ENCODE data around the gene CCR5. TPM values are rescaled to one million over a fixed set of nuclear protein-coding genes. Genes with fewer than 3 reads are reported as not detected.

Gene CCR5
- total and polyA plus RNA-seq, 9 of the 15 experiments (the other 6 are each of a cell fraction or from before 2014, with no cell fraction given) = not detected

- TF ChIP-seq USF2 (CRISPR knock-in tag; IDR thresholded peaks at IDR 0.05) (no peak), MITF (IDR thresholded peaks at IDR 0.05) (no peak), STAT5B (CRISPR knock-in tag; IDR thresholded peaks at IDR 0.05) (no peak), ARID2 (IDR thresholded peaks at IDR 0.05) (no peak), EP300 (IDR thresholded peaks at IDR 0.05; ENCODE audit: low read length) (no peak), ATF7 (IDR thresholded peaks at IDR 0.05) (no peak), CEBPG (CRISPR knock-in tag; IDR thresholded peaks at IDR 0.05) (no peak), CEBPG (tag; conservative IDR thresholded peaks at IDR 0.05 in 1 of 2, IDR thresholded peaks at IDR 0.05 in 1 of 2) (peak in 1 of 2 experiments; percentile 41; a peak in 1 of 4 replicates), NFATC3 (IDR thresholded peaks at IDR 0.05) (no peak), ZHX1 (conservative IDR thresholded peaks at IDR 0.05; ENCODE audit: low read length) (no peak), KDM1A (IDR thresholded peaks at IDR 0.05) (peak; percentile 6 to 17; a peak in 2 of 4 replicates), USF1 (CRISPR knock-in tag; IDR thresholded peaks at IDR 0.05) (no peak), NKRF (IDR thresholded peaks at IDR 0.05; ENCODE audit: borderline replicate concordance) (no peak), XRCC3 (IDR thresholded peaks at IDR 0.05) (no peak), GABPB1 (CRISPR knock-in tag; IDR thresholded peaks at IDR 0.05) (no peak), HDAC3 (IDR thresholded peaks at IDR 0.05; ENCODE audit: borderline replicate concordance, partially characterized antibody) (no peak), MAFG (tag; conservative IDR thresholded peaks at IDR 0.05) (no peak), ZBTB7A (IDR thresholded peaks at IDR 0.05; ENCODE audit: borderline replicate concordance, control insufficient read depth, low read depth, low read length) (0 out of 2 replicates have a peak, but pooled peaks have one; percentile 40), ELK3 (CRISPR knock-in tag; IDR thresholded peaks at IDR 0.05) (no peak), SNRNP70 (optimal IDR thresholded peaks at IDR 0.05; ENCODE audit: low read depth, low read length) (peak; percentile 21), NEUROD1 (IDR thresholded peaks at IDR 0.05; ENCODE audit: borderline replicate concordance, low read depth, low read length, partially characterized antibody) (peak; percentile 17)
Measured at GRCh38 chr3:46406443-46406787, 35.7 kb downstream of the CCR5 start (continued).

All from K562 (cell line).